Activated CD4-positive, alpha-beta memory T cell treated with anti-CD3 and anti-CD28 coated beads, Interleukin-2, amount 10 ng/mL, durations not matched to agents 7 days and 5 days (primary cell): ENCODE results near the gene FAM89A. TPM values are rescaled to one million over a fixed set of nuclear protein-coding genes. Genes with fewer than 3 reads are reported as not detected.
"Not testable (repeated sequence)": the region's sequence is repeated elsewhere in the genome, so short reads cannot be mapped to it uniquely, and the experiment has no call there.

Experiments used
- CTCF ChIA-PET: fragments of 350-600 bp; sonication (Branson Sonifier 250); formaldehyde crosslinking; loops from one replicate; lab custom pipeline; 2021; ENCODE audit warnings: antibody characterized with exemption, inconsistent platforms; lab: Charles Lee
- POLR2A ChIA-PET: fragments of 350-600 bp; sonication (Branson Sonifier 250); formaldehyde crosslinking; loops from one replicate; lab custom pipeline; 2021; ENCODE audit warnings: antibody characterized with exemption; lab: Charles Lee
- DNase-seq: peaks from one replicate; pipeline ENCODE4 v3.0.0-alpha.2; 2020
- H3K27ac Mint-ChIP-seq: one replicate; pipeline ENCODE4 v1.8.0; 2021; ENCODE audit warnings: mild to moderate bottlenecking, mixed read lengths
- H3K27me3 Mint-ChIP-seq: one replicate; pipeline ENCODE4 v1.8.0; 2021; ENCODE audit warnings: mixed read lengths
- H3K36me3 Mint-ChIP-seq: one replicate; pipeline ENCODE4 v1.8.0; 2021; ENCODE audit warnings: low read depth, mixed read lengths
- H3K4me1 Mint-ChIP-seq: one replicate; pipeline ENCODE4 v1.8.0; 2021; ENCODE audit warnings: mixed read lengths
- H3K4me3 Mint-ChIP-seq: one replicate; pipeline ENCODE4 v1.8.0; 2021; ENCODE audit warnings: mild to moderate bottlenecking, mixed read lengths
- H3K9me3 Mint-ChIP-seq: one replicate; pipeline ENCODE4 v1.8.0; 2021; ENCODE audit warnings: mixed read lengths
- total RNA-seq, 2 experiments: library from RNA; stranded (reverse); gene quantifications; one replicate each; pipeline ENCODE4 v1.2.3, GENCODE V29; 2021

The FAM89A gene
- total RNA-seq, 2 experiments from 2014 or later = 6.8 to 6.9 TPM

DNA sequence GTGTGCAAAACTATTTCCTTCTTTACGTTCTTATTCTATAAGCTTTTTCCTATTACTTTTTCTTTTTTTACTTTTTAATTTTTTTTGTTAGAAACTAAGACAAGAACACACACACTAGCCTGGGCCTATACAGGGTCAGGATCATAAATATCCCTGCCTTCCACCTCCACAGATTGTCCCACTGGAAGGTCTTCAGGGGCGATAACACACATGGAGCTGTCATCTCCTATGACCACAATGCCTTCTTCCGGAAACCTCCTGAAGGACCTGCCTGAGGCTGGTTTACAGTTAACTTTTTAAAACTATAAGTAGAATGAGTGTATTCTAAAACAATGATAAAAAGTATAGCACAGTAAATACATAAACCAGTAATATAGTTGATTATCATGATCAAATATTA lies 10.3 kb upstream of the FAM89A start:
- H3K9me3 Mint-ChIP-seq = no peaks in the 10 kb centered on the region
- ChIA-PET CTCF (interaction anchor here (0.7 kb wide), 1 partner anchor 127 kb away, joined by 4 read pairs; no protein-coding TSS in a partner anchor), POLR2A (no interaction called here)
- H3K4me1 Mint-ChIP-seq = peaks cover 18% of the 10 kb centered on the region
- H3K4me3 Mint-ChIP-seq = no peak overlapping the region
- H3K27me3 Mint-ChIP-seq = peaks cover 22% of the 10 kb centered on the region
- H3K36me3 Mint-ChIP-seq = no peaks in the 10 kb centered on the region
- no peak overlapping the region for H3K27ac Mint-ChIP-seq
- no peak for DNase-seq

DNA sequence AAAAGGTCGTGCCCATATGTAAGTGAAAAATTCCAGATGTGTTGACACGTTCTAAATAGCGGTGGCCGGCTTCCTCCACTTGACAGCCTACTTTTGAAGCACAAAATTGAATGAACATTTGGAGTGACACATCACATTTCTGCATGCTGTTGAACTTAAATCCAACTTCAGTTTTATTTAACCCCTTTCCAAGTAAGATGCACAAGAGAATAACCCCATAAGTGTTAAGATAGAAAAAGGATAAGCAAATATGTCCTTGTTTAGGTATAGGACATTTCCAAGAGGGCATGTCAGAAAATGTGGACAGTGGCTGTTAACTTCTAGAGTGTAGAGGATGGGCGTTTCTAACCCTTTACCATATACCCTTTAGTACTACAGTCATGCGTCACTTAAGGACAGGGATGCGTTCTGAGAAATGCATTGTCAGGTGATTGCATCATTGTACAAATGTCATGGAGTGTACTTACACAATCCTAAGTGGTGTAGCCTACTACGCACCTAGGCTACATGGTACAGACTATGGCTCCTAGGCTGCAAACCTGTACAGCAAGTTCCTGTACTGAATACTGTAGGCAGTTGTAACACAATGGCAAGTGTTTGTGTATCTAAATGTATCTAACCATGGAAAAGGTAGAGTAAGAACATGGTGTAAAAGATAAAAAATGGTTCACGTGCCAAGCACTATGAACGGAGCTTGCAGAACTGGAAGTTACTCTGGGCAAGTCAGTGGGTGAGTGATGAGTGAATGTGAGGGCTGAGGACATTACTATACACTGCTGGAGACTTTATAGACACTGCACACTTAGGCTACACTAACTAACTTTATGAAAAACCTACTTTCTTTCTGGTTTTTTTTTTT lies 9.3 kb upstream of the FAM89A start:
- Mint-ChIP-seq H3K9me3 (no peaks in the 10 kb centered on the region), H3K27me3 (peaks cover 27% of the 10 kb centered on the region), H3K4me3 (no peak overlapping the region), H3K36me3 (no peaks in the 10 kb centered on the region), H3K27ac (no peak overlapping the region), H3K4me1 (peaks cover 15% of the 10 kb centered on the region)
- DNase-seq = no peak
- POLR2A ChIA-PET = no interaction called here
- CTCF ChIA-PET = interaction anchor here (0.7 kb wide), 1 partner anchor 126 kb away, joined by 4 read pairs; no protein-coding TSS in a partner anchor

DNA sequence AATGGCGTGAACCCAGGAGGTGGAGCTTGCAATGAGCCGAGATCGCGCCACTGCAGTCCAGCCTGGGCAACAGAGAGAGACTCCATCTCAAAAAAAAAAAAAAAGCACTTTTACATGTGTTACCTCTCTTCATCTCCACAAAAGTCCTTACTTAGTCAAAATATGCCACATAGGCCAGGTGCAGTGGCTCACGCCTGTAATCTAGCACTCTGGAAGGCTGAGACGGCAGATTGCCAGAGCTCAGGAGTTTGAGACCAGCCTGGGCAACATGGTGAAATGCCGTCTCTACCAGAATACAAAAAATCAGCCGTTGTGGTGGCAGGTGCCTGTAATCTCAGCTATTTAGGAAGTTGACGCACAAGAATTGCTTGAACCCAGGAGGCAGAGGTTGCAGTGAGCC lies 8.4 kb upstream of the FAM89A start:
- H3K36me3 Mint-ChIP-seq, H3K4me1 Mint-ChIP-seq, POLR2A ChIA-PET, H3K27ac Mint-ChIP-seq, H3K9me3 Mint-ChIP-seq, DNase-seq, CTCF ChIA-PET, H3K4me3 Mint-ChIP-seq: not testable (repeated sequence)
- peaks cover 27% of the 10 kb centered on the region for H3K27me3 Mint-ChIP-seq

GRCh38 chr1:231047529-231047928 lies 7.5 kb upstream of the FAM89A start:
- H3K9me3 Mint-ChIP-seq, H3K36me3 Mint-ChIP-seq, H3K4me1 Mint-ChIP-seq, DNase-seq, H3K4me3 Mint-ChIP-seq, CTCF ChIA-PET, H3K27ac Mint-ChIP-seq, POLR2A ChIA-PET: not testable (repeated sequence)
- H3K27me3 Mint-ChIP-seq = peaks cover 27% of the 10 kb centered on the region

DNA sequence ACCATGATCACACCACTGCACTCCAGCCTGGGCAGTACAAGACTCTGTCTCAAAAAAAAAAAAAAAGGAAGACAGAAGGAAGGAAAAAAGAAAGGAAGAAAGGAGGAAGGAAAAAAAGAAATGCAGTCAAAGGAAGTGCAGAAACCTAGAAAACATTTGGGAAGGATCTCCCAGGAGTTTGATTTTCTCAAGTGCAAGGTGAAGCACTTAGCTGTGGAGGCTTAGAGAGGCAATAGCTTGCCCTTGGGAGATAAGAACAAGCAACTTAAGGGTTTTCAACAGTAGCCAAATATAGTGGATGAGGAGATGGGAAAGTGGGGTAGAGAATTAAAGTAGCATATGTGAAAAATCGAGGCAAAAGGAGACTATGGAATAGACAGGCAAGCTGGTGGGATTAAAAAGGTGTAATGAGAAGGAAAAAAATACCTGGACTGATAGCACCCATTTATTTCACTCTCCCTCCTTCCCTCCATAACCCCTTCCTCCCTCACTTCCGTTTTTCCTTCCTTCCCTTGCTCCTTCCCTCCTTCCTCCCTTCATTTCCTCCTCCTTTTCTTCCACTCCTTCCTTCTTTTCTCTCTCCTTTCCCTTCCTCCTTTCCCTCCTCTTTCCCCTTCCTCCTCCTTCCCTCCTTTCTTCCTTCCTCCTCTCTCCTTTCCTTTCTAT lies 6.8 kb upstream of the FAM89A start:
- CTCF ChIA-PET = no interaction called here
- POLR2A ChIA-PET = no interaction called here
- Mint-ChIP-seq H3K27ac (no peak overlapping the region), H3K36me3 (no peaks in the 10 kb centered on the region), H3K27me3 (peaks cover 32% of the 10 kb centered on the region), H3K4me1 (no peaks in the 10 kb centered on the region), H3K4me3 (no peak overlapping the region), H3K9me3 (no peaks in the 10 kb centered on the region)
- DNase-seq = no peak

- H3K27me3 Mint-ChIP-seq = peaks cover 38% of the 10 kb centered on the region
- H3K4me3 Mint-ChIP-seq, H3K9me3 Mint-ChIP-seq: not testable (repeated sequence)
These were observed 6.1 kb upstream of the FAM89A start for GRCh38 chr1:231045921-231046729.

DNA sequence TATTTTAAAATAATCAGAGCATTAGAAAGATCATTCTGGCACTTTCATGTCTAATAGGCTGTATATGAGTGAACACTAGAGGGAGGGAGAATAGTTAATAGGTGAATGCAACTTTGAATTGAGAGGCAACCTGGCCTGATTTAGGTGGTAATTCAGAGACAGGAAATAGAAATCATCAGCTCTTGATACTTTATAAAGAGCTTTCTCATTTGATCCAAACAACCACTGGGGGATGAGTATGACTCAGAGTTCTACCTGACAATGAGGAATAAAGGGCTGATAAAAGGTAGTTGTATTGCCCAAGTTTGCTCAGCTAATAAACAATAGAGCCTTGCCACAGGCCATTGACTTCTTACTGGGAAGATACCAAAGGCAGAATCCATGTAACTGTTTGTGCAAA lies 5.2 kb upstream of the FAM89A start:
- ChIA-PET POLR2A (interaction anchor here (0.9 kb wide), 1 partner anchor 10 kb away, joined by 3 read pairs; no protein-coding TSS in a partner anchor), CTCF (interaction anchor here (1.0 kb wide), 1 partner anchor 9 kb away, joined by 3 read pairs; no protein-coding TSS in a partner anchor)
- Mint-ChIP-seq H3K4me1 (peaks cover 4% of the 10 kb centered on the region), H3K36me3 (no peaks in the 10 kb centered on the region), H3K9me3 (no peaks in the 10 kb centered on the region), H3K4me3 (no peak overlapping the region), H3K27me3 (peaks cover 39% of the 10 kb centered on the region), H3K27ac (no peak overlapping the region)
- DNase-seq = no peak

More at GRCh38 chr1:231045921-231046729, 6.1 kb upstream of the FAM89A start:
- H3K36me3 Mint-ChIP-seq, H3K4me1 Mint-ChIP-seq, H3K27ac Mint-ChIP-seq, DNase-seq: not testable (repeated sequence)
- POLR2A ChIA-PET = interaction anchor here (0.9 kb wide), 1 partner anchor 11 kb away, joined by 3 read pairs; no protein-coding TSS in a partner anchor
- CTCF ChIA-PET = interaction anchor here (1.0 kb wide), 1 partner anchor 8 kb away, joined by 3 read pairs; no protein-coding TSS in a partner anchor

DNA sequence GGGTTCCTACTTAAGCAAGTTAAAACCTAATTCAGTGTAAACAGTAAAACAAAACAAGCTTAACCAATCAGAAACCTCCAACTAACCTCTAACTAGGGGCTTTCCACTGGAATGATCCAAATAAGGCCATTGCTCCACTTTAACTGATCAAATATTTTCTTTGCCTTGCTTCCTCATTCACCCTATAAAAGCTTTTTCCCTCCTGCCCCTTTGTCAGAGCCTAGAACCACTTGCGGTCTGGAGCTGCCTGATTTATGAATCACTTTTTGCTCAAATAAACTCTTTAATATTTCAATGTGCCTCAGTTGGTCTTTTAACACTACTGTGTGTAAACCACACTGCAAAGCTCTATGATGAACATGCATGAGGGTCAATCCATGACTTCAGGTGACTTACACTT lies 4.5 kb upstream of the FAM89A start:
- ChIA-PET POLR2A (no interaction called here), CTCF (interaction anchor here (1.0 kb wide), 1 partner anchor 9 kb away, joined by 3 read pairs; no protein-coding TSS in a partner anchor)
- peaks cover 39% of the 10 kb centered on the region for H3K27me3 Mint-ChIP-seq
- no peaks in the 10 kb centered on the region for H3K36me3 Mint-ChIP-seq
- H3K27ac Mint-ChIP-seq = no peak overlapping the region
- no peak overlapping the region for H3K4me3 Mint-ChIP-seq
- no peaks in the 10 kb centered on the region for H3K9me3 Mint-ChIP-seq
- DNase-seq = no peak
- peaks cover 4% of the 10 kb centered on the region for H3K4me1 Mint-ChIP-seq

GRCh38 chr1:231041719-231042261 lies 1.7 kb upstream of the FAM89A start:
- DNase-seq = no peak
- no peaks in the 10 kb centered on the region for H3K9me3 Mint-ChIP-seq
- CTCF ChIA-PET = no interaction called here
- H3K4me3 Mint-ChIP-seq = no peak overlapping the region
- H3K36me3 Mint-ChIP-seq = no peaks in the 10 kb centered on the region
- no peak overlapping the region for H3K27ac Mint-ChIP-seq
- H3K27me3 Mint-ChIP-seq = peaks cover 35% of the 10 kb centered on the region
- peaks cover 21% of the 10 kb centered on the region for H3K4me1 Mint-ChIP-seq
- POLR2A ChIA-PET = interaction anchor here (1.1 to 1.2 kb wide), 2 partner anchors 12 to 64 kb away, joined by 3 read pairs; partner anchors contain the start of gene TTC13

- no peak overlapping the region for H3K27ac Mint-ChIP-seq
- ChIA-PET CTCF (interaction anchor here (0.7 to 1.2 kb wide), 2 partner anchors 118 to 1073 kb away, joined by 3 to 5 read pairs; no protein-coding TSS in a partner anchor), POLR2A (interaction anchor here (1.0 to 3.4 kb wide), 5 partner anchors 12 to 1533 kb away, joined by 3 to 18 read pairs (median 8); partner anchors contain the start of genes ARV1, NUP133 and TTC13)
- DNase-seq = no peak
- H3K36me3 Mint-ChIP-seq = no peaks in the 10 kb centered on the region
- H3K4me1 Mint-ChIP-seq = peaks cover 28% of the 10 kb centered on the region
- peak overlapping the region; percentile 73 for H3K4me3 Mint-ChIP-seq
- H3K9me3 Mint-ChIP-seq = no peaks in the 10 kb centered on the region
- peaks cover 29% of the 10 kb centered on the region for H3K27me3 Mint-ChIP-seq
These were observed 1.0 kb upstream of the FAM89A start for GRCh38 chr1:231040800-231041718.
